ENCODE data around the gene SVOP.

Gene SVOP

GRCh38 chr12:108928695-108929094, 92.2 kb downstream of the SVOP start:
- DNase-seq = no peak

GRCh38 chr12:108922918-108923317, 98.0 kb downstream of the SVOP start:
- no peak for DNase-seq

GRCh38 chr12:108921946-108922345, 98.9 kb downstream of the SVOP start:
- no peak for DNase-seq

GRCh38 chr12:108918960-108919642, 101.8 kb downstream of the SVOP start:
- DNase-seq = no peak

GRCh38 chr12:108918206-108918605, 102.7 kb downstream of the SVOP start:
- DNase-seq = no peak

GRCh38 chr12:108916336-108916735, 104.5 kb downstream of the SVOP start:
- DNase-seq = no peak

GRCh38 chr12:108915632-108916133, 105.2 kb downstream of the SVOP start:
- no peak for DNase-seq

- DNase-seq = peak in 1 of 2 donors; percentile 24
Measured at GRCh38 chr12:108914121-108914531, 106.7 kb downstream of the SVOP start.

GRCh38 chr12:108912361-108912760, 108.5 kb downstream of the SVOP start:
- DNase-seq = no peak

- DNase-seq = no peak
Measured at GRCh38 chr12:108911915-108912314, 109.0 kb downstream of the SVOP start.

- DNase-seq = no peak
Measured at GRCh38 chr12:108910336-108910735, 110.5 kb downstream of the SVOP start.

GRCh38 chr12:108907839-108908351, 113.0 kb downstream of the SVOP start:
- DNase-seq = peak in 1 of 2 donors; percentile 3

- no peak for DNase-seq
Measured at GRCh38 chr12:108906971-108907370, 113.9 kb downstream of the SVOP start.

- DNase-seq = no peak
Measured at GRCh38 chr12:108905725-108906124, 115.1 kb downstream of the SVOP start.

GRCh38 chr12:108899145-108899544, 121.7 kb downstream of the SVOP start:
- no peak for DNase-seq

- DNase-seq = no peak
Measured at GRCh38 chr12:108896817-108897216, 124.1 kb downstream of the SVOP start.

GRCh38 chr12:108896336-108896735, 124.5 kb downstream of the SVOP start:
- no peak for DNase-seq

GRCh38 chr12:108895220-108895802, 125.6 kb downstream of the SVOP start:
- no peak for DNase-seq

GRCh38 chr12:108890208-108890607, 130.7 kb downstream of the SVOP start:
- no peak for DNase-seq

GRCh38 chr12:108888031-108888430, 132.8 kb downstream of the SVOP start:
- DNase-seq = no peak

GRCh38 chr12:108886873-108887629, 133.8 kb downstream of the SVOP start:
- no peak for DNase-seq

- peak; percentile 70 to 77 for DNase-seq
Measured at GRCh38 chr12:108884116-108885012, 136.5 kb downstream of the SVOP start.

- no peak for DNase-seq
Measured at GRCh38 chr12:108881953-108882352, 138.9 kb downstream of the SVOP start.
